GM18511 (cell line): ENCODE data around the gene COPS7A.

Experiments
- ATAC-seq: cut with Tn5 transposase; IDR thresholded peaks from one replicate; pipeline ENCODE4 v1.9.1; 2021; ENCODE audit warnings: mild to moderate bottlenecking, moderate library complexity; ENCODE audit not compliant: unreplicated experiment

The COPS7A gene

GRCh38 chr12:6723607-6724408 lies at the start of gene COPS7A:
COPS7A (plus strand) TSS chr12:6724046; CDS start chr12:6724657, 611 bp downstream.
- peak; percentile 95 for ATAC-seq

- no peak for ATAC-seq
Observed at GRCh38 chr12:6676962-6677361, 46.9 kb upstream of the COPS7A start.

GRCh38 chr12:6684609-6685008 lies 39.2 kb upstream of the COPS7A start:
- ATAC-seq, result no peak

- ATAC-seq, result no peak
Observed at GRCh38 chr12:6685814-6686213, 38.0 kb upstream of the COPS7A start.

- peak; percentile 3 for ATAC-seq
Observed at GRCh38 chr12:6688543-6688998, 35.3 kb upstream of the COPS7A start.

GRCh38 chr12:6688999-6689882 lies 34.6 kb upstream of the COPS7A start, which contains the start of gene ZNF384:
ZNF384 (minus strand) TSS chr12:6689375; CDS start chr12:6679520, 9,855 bp downstream.
- peak; percentile 87 for ATAC-seq

- ATAC-seq, result no peak
Observed at GRCh38 chr12:6691473-6691872, 32.4 kb upstream of the COPS7A start.

- ATAC-seq, result no peak
Observed at GRCh38 chr12:6692888-6693287, 31.0 kb upstream of the COPS7A start.

GRCh38 chr12:6693832-6694355 lies 30.0 kb upstream of the COPS7A start:
- no peak for ATAC-seq

GRCh38 chr12:6694701-6695100 lies 29.1 kb upstream of the COPS7A start:
- no peak for ATAC-seq

GRCh38 chr12:6695313-6696045 lies 28.4 kb upstream of the COPS7A start:
- ATAC-seq, result no peak

GRCh38 chr12:6696690-6697583 lies 26.9 kb upstream of the COPS7A start:
- ATAC-seq, result peak; percentile 51

- ATAC-seq, result no peak
Observed at GRCh38 chr12:6697584-6698351, 26.1 kb upstream of the COPS7A start.

- ATAC-seq, result no peak
Observed at GRCh38 chr12:6698352-6699046, 25.3 kb upstream of the COPS7A start.

GRCh38 chr12:6699259-6699988 lies 24.4 kb upstream of the COPS7A start:
- ATAC-seq, result no peak

GRCh38 chr12:6699989-6700645 lies 23.7 kb upstream of the COPS7A start:
- no peak for ATAC-seq

GRCh38 chr12:6700646-6701051 lies 23.2 kb upstream of the COPS7A start, which contains the start of gene PIANP:
PIANP (minus strand) TSS chr12:6700815; CDS start chr12:6698061, 2,754 bp downstream.
- no peak for ATAC-seq
